HG02759 (cell line): Measurements from ENCODE around the gene RESP18.

Source experiments
- ATAC-seq: cut with Tn5 transposase; IDR thresholded peaks from one replicate; pipeline ENCODE4 v1.9.1; 2021; ENCODE audit warnings: mild to moderate bottlenecking, moderate library complexity; ENCODE audit not compliant: unreplicated experiment

The RESP18 gene

GRCh38 chr2:219332542-219332941 lies at the start of gene RESP18:
TSS of gene RESP18 (minus strand) at chr2:219332744.
- no peak for ATAC-seq

- no peak for ATAC-seq
These were observed 48.9 kb upstream of the RESP18 start for GRCh38 chr2:219381448-219381847.

- no peak for ATAC-seq
These were observed 48.4 kb upstream of the RESP18 start for GRCh38 chr2:219380926-219381325.

- no peak for ATAC-seq
These were observed 45.8 kb upstream of the RESP18 start for GRCh38 chr2:219378163-219378851.

GRCh38 chr2:219369447-219369861 lies 36.9 kb upstream of the RESP18 start:
- ATAC-seq: no peak

- no peak for ATAC-seq
These were observed 36.2 kb upstream of the RESP18 start for GRCh38 chr2:219368690-219369191.

GRCh38 chr2:219362524-219363164 lies 30.1 kb upstream of the RESP18 start:
- ATAC-seq: peak; percentile 88

GRCh38 chr2:219362072-219362471 lies 29.5 kb upstream of the RESP18 start:
- ATAC-seq: no peak

GRCh38 chr2:219358170-219359075 lies 25.9 kb upstream of the RESP18 start:
- no peak for ATAC-seq

- no peak for ATAC-seq
These were observed 24.3 kb upstream of the RESP18 start for GRCh38 chr2:219356834-219357233.

- no peak for ATAC-seq
These were observed 22.0 kb upstream of the RESP18 start for GRCh38 chr2:219354582-219354981.

GRCh38 chr2:219353129-219353528 lies 20.6 kb upstream of the RESP18 start:
- no peak for ATAC-seq

GRCh38 chr2:219352448-219353023 lies 20.0 kb upstream of the RESP18 start:
- peak; percentile 67 for ATAC-seq

GRCh38 chr2:219350710-219351221 lies 18.2 kb upstream of the RESP18 start:
- no peak for ATAC-seq

GRCh38 chr2:219350215-219350614 lies 17.7 kb upstream of the RESP18 start:
- no peak for ATAC-seq

GRCh38 chr2:219344751-219345430 lies 12.3 kb upstream of the RESP18 start:
- ATAC-seq: no peak

GRCh38 chr2:219335373-219335786 lies 2.8 kb upstream of the RESP18 start:
- no peak for ATAC-seq

- no peak for ATAC-seq
These were observed 1.5 kb upstream of the RESP18 start for GRCh38 chr2:219334076-219334475.

- no peak for ATAC-seq
These were observed 857 bp downstream of the RESP18 start for GRCh38 chr2:219331560-219332213.

- ATAC-seq: no peak
These were observed 4.8 kb downstream of the RESP18 start for GRCh38 chr2:219327719-219328118.
